ENCODE measurements around the gene KLF16. TPM values are rescaled to one million over a fixed set of nuclear protein-coding genes. Genes with fewer than 3 reads are reported as not detected.

KLF16 gene
- total RNA-seq, 2 donors from 2014 or later, result 26.4 to 27.5 TPM

- peak overlapping the region; percentile 95 to 99 for H3K4me3 Mint-ChIP-seq
- no peak overlapping the region for H3K27ac Mint-ChIP-seq
- H3K4me1 Mint-ChIP-seq (ENCODE audit: low read depth), result peaks cover 40% of the 10 kb centered on the region
- DNase-seq (no peak), ATAC-seq (replicated peaks in 1 of 2) (no peak)
- H3K27me3 Mint-ChIP-seq (ENCODE audit: low read depth), result no peaks in the 10 kb centered on the region
- no peaks in the 10 kb centered on the region for H3K9me3 Mint-ChIP-seq
- H3K36me3 Mint-ChIP-seq (ENCODE audit: insufficient read depth in 2 of 2), result peaks cover 0 to 1% of the 10 kb centered on the region in 2 donors
These were observed 2.4 kb downstream of the KLF16 start for GRCh38 chr19:1860821-1861598.

- peaks cover 45% of the 10 kb centered on the region for H3K4me1 Mint-ChIP-seq (ENCODE audit: low read depth)
- peak overlapping the region; percentile 40 to 99 for H3K4me3 Mint-ChIP-seq
- H3K27ac Mint-ChIP-seq, result no peak overlapping the region
- H3K9me3 Mint-ChIP-seq, result no peaks in the 10 kb centered on the region
- DNase-seq (peak; percentile 52 to 60), ATAC-seq (replicated peaks in 1 of 2) (no peak)
- peaks cover 0 to 1% of the 10 kb centered on the region in 2 donors for H3K36me3 Mint-ChIP-seq (ENCODE audit: insufficient read depth in 2 of 2)
- H3K27me3 Mint-ChIP-seq (ENCODE audit: low read depth), result no peaks in the 10 kb centered on the region
These were observed 3.2 kb downstream of the KLF16 start for GRCh38 chr19:1860042-1860775.

- no peak overlapping the region for H3K27ac Mint-ChIP-seq
- no peaks in the 10 kb centered on the region for H3K27me3 Mint-ChIP-seq (ENCODE audit: low read depth)
- DNase-seq, result no peak
- H3K9me3 Mint-ChIP-seq, result no peaks in the 10 kb centered on the region
- peaks cover 54% of the 10 kb centered on the region for H3K4me1 Mint-ChIP-seq (ENCODE audit: low read depth)
- peaks cover 0 to 1% of the 10 kb centered on the region in 2 donors for H3K36me3 Mint-ChIP-seq (ENCODE audit: insufficient read depth in 2 of 2)
- H3K4me3 Mint-ChIP-seq, result peak overlapping the region; percentile 40 to 99
- ATAC-seq (replicated peaks in 1 of 2), result no peak
These were observed 4.0 kb downstream of the KLF16 start for GRCh38 chr19:1859331-1859781.

GRCh38 chr19:1858412-1859081 lies 4.8 kb downstream of the KLF16 start:
- ATAC-seq (replicated peaks in 1 of 2), result no peak
- Mint-ChIP-seq H3K27ac (peak overlapping the region; percentile 46), H3K4me3 (peak overlapping the region; percentile 29 to 56), H3K36me3 (ENCODE audit: insufficient read depth in 2 of 2) (peaks cover 0 to 1% of the 10 kb centered on the region in 2 donors), H3K9me3 (no peaks in the 10 kb centered on the region), H3K27me3 (ENCODE audit: low read depth) (no peaks in the 10 kb centered on the region), H3K4me1 (ENCODE audit: low read depth) (peaks cover 56% of the 10 kb centered on the region)
- no peak for DNase-seq

- DNase-seq, result no peak
- H3K4me1 Mint-ChIP-seq (ENCODE audit: low read depth), result peaks cover 62% of the 10 kb centered on the region
- no peak for ATAC-seq (replicated peaks in 1 of 2)
These were observed 5.6 kb downstream of the KLF16 start for GRCh38 chr19:1857648-1858326.

GRCh38 chr19:1856698-1857603 lies 6.4 kb downstream of the KLF16 start:
- peaks cover 63% of the 10 kb centered on the region for H3K4me1 Mint-ChIP-seq (ENCODE audit: low read depth)
- H3K36me3 Mint-ChIP-seq (ENCODE audit: insufficient read depth in 2 of 2), result no peaks in the 10 kb centered on the region
- ATAC-seq (replicated peaks in 1 of 2), result peak; percentile 25 to 41
- H3K27me3 Mint-ChIP-seq (ENCODE audit: low read depth), result no peaks in the 10 kb centered on the region
- peak; percentile 69 to 73 for DNase-seq
- peak overlapping the region; percentile 90 to 91 for H3K4me3 Mint-ChIP-seq
- no peak overlapping the region for H3K27ac Mint-ChIP-seq
- no peaks in the 10 kb centered on the region for H3K9me3 Mint-ChIP-seq

More at GRCh38 chr19:1857648-1858326, 5.6 kb downstream of the KLF16 start:
- Mint-ChIP-seq H3K4me3 (peak overlapping the region; percentile 29 to 79), H3K9me3 (no peaks in the 10 kb centered on the region), H3K27me3 (ENCODE audit: low read depth) (no peaks in the 10 kb centered on the region), H3K27ac (peak overlapping the region; percentile 46), H3K36me3 (ENCODE audit: insufficient read depth in 2 of 2) (peaks cover 0 to 1% of the 10 kb centered on the region in 2 donors)

- Mint-ChIP-seq H3K36me3 (ENCODE audit: insufficient read depth in 2 of 2) (no peaks in the 10 kb centered on the region), H3K4me3 (peak overlapping the region; percentile 90 to 91), H3K27me3 (ENCODE audit: low read depth) (no peaks in the 10 kb centered on the region), H3K4me1 (ENCODE audit: low read depth) (peaks cover 57% of the 10 kb centered on the region), H3K27ac (peak overlapping the region; percentile 12), H3K9me3 (no peaks in the 10 kb centered on the region)
- ATAC-seq (replicated peaks in 1 of 2) (no peak), DNase-seq (no peak)
These were observed 7.1 kb downstream of the KLF16 start for GRCh38 chr19:1856345-1856697.

- peak overlapping the region; percentile 90 to 91 for H3K4me3 Mint-ChIP-seq
- no peaks in the 10 kb centered on the region for H3K27me3 Mint-ChIP-seq (ENCODE audit: low read depth)
- ATAC-seq (replicated peaks in 1 of 2), result peak; percentile 33 to 41
These were observed 7.5 kb downstream of the KLF16 start for GRCh38 chr19:1855828-1856255.

GRCh38 chr19:1855040-1855827 lies 8.1 kb downstream of the KLF16 start:
- H3K9me3 Mint-ChIP-seq, result no peaks in the 10 kb centered on the region
- ATAC-seq (replicated peaks in 1 of 2) (peak; percentile 82 to 83), DNase-seq (peak; percentile 91 to 92)
- peak overlapping the region; percentile 90 to 91 for H3K4me3 Mint-ChIP-seq
- peaks cover 59% of the 10 kb centered on the region for H3K4me1 Mint-ChIP-seq (ENCODE audit: low read depth)
- peak overlapping the region; percentile 65 for H3K27ac Mint-ChIP-seq
- H3K36me3 Mint-ChIP-seq (ENCODE audit: insufficient read depth in 2 of 2), result no peaks in the 10 kb centered on the region
- H3K27me3 Mint-ChIP-seq (ENCODE audit: low read depth), result no peaks in the 10 kb centered on the region

More at GRCh38 chr19:1855828-1856255, 7.5 kb downstream of the KLF16 start:
- peak; percentile 53 to 54 for DNase-seq
- Mint-ChIP-seq H3K9me3 (no peaks in the 10 kb centered on the region), H3K27ac (peak overlapping the region; percentile 80), H3K4me1 (ENCODE audit: low read depth) (peaks cover 55% of the 10 kb centered on the region), H3K36me3 (ENCODE audit: insufficient read depth in 2 of 2) (no peaks in the 10 kb centered on the region)

- Mint-ChIP-seq H3K4me1 (ENCODE audit: low read depth) (peaks cover 63% of the 10 kb centered on the region), H3K36me3 (ENCODE audit: insufficient read depth in 2 of 2) (no peaks in the 10 kb centered on the region), H3K4me3 (peak overlapping the region; percentile 90 to 91), H3K27ac (peak overlapping the region; percentile 65), H3K27me3 (ENCODE audit: low read depth) (no peaks in the 10 kb centered on the region), H3K9me3 (no peaks in the 10 kb centered on the region)
- no peak for ATAC-seq (replicated peaks in 1 of 2)
- no peak for DNase-seq
These were observed 8.8 kb downstream of the KLF16 start for GRCh38 chr19:1854542-1855039.

GRCh38 chr19:1854039-1854541 lies 9.3 kb downstream of the KLF16 start:
- H3K36me3 Mint-ChIP-seq (ENCODE audit: insufficient read depth in 2 of 2), result no peaks in the 10 kb centered on the region
- H3K4me1 Mint-ChIP-seq (ENCODE audit: low read depth), result peaks cover 63% of the 10 kb centered on the region
- no peak overlapping the region for H3K4me3 Mint-ChIP-seq
- no peak overlapping the region for H3K27ac Mint-ChIP-seq
- DNase-seq (no peak), ATAC-seq (replicated peaks in 1 of 2) (no peak)
- no peaks in the 10 kb centered on the region for H3K27me3 Mint-ChIP-seq (ENCODE audit: low read depth)
- H3K9me3 Mint-ChIP-seq, result no peaks in the 10 kb centered on the region
